Stimulated activated CD4-positive, alpha-beta T cell treated with anti-CD3 and anti-CD28 coated beads, Interleukin-4, amount 100 ng/mL, for 48 hours (primary cell): ENCODE results near the gene SETD2.
"Not testable (repeated sequence)": the region's sequence is repeated elsewhere in the genome, so short reads cannot be mapped to it uniquely, and the experiment has no call there.

Experiments
- DNase-seq, 2 donors: peaks; one replicate each; pipeline ENCODE4 v3.0.0-alpha.2; 2020; ENCODE audit warnings: low read depth in 2 of 2

SETD2 gene

GRCh38 chr3:47035645-47036044 lies 128.3 kb downstream of the SETD2 start:
- no peak for DNase-seq

- no peak for DNase-seq
Observed at GRCh38 chr3:47034868-47035489, 128.9 kb downstream of the SETD2 start.

DNA sequence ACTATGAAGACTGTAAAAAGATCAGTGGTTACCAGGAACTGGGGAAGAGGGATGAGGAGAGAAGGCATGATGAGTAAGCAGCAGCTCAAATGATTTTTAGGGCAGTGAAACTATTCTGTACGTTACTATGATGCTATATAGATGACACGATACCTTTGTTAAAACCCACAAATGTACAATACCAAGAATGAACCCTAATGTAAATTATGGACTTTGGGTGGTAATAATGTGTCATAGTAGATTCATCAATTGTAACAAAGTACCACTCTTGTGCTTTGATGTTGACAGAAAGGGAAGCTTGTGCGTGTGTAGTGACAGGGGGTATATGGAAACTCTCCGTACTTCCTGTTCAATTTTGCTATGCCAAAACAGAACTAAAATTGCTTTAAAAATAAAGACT lies 132.9 kb downstream of the SETD2 start:
- not testable (repeated sequence) for DNase-seq

GRCh38 chr3:47028667-47029066 lies 135.2 kb downstream of the SETD2 start:
- no peak for DNase-seq

DNA sequence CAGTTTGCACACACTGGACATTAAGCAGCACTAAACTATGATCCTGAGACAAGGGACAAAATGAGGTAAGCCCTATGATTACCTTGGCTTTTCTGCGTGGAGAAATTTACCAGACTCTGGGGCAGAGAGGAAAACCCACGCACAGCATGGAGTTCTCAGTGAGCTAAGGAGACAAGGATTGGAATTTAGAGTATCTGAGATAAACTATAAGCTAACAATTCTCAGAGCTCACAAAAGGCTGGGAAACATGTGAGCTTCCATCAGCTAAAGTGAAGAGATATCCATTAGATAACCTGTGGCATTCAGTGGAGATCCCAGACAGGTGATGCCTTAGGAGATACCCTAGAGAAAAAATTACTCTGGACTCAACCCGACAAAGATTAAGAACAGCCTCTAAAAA lies 135.8 kb downstream of the SETD2 start:
- no peak for DNase-seq

DNA sequence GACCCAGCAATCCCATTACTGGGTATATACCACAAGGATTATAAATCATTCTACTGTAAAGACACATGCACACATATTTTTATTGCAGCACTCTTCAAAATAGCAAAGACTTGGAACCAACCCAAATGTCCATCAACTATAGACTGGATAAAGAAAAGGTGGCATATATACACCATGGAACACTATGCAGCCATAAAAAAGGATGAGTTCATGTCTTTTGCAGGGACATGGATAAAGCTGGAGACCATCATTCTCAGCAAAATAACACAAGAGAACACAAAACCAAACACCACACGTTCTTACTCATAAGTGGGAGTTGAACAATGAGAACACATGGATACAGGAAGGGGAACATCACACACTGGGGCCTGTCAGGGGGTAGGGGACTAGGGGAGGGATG lies 137.5 kb downstream of the SETD2 start:
- DNase-seq, result not testable (repeated sequence)

DNA sequence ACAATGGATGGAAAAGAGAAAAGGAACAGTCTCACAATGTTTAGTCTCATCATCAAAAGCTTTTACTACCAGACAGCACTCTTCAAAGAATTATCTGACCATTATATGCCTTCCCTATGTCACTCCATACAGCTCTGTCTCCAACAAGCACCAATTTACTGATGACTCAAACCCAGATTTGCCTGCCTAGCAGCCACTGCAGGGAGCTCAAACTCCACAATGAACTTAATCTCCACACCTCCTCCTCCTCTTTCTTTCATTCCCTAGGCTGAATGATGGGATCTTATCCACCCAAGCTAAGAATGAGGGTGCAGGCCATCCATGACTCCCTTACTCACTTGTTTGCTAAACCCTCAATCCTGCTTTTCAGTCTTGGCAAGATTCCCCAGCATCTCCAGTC lies 139.0 kb downstream of the SETD2 start:
- DNase-seq, result no peak

- DNase-seq, result no peak
Observed at GRCh38 chr3:47022641-47023071, 141.3 kb downstream of the SETD2 start.

DNA sequence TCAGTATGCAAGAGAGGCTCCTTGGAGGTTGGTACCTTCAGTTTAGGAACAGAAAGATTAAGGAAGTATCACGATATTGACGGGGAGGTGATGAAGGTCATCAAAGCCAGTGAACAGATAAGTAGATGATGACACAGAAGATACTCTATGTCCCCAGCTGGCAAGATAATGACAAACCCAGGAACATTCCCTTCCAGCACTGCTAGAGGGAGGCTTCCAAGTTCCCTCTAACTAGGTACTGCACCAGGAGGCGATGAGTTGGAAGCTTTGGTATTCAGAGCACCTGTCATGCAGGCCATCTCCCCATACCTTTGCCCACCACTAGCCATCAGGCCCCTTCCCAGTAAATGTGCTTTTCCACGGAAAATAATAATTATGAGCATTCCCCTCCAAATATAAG lies 143.6 kb downstream of the SETD2 start:
- DNase-seq, result no peak

- DNase-seq, result peak in 1 of 2 donors; percentile 27
Observed at GRCh38 chr3:47019201-47019600, 144.7 kb downstream of the SETD2 start.

DNA sequence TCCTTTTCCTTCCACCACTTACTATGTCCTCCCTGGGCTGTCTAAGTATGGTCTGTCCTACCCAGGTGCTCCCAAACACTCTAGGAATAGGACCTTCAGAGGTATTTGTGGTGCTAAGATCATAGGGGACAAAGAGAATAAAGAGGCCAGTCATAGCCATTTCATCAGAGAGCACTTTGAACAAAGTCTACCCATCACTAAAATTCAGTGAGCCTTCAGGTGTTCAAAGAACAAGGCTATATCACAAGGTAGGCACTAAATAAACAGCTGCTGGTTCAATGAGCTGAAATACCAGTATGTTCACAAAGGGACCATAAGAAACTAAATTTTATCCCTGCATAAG lies 145.7 kb downstream of the SETD2 start:
- no peak for DNase-seq

DNA sequence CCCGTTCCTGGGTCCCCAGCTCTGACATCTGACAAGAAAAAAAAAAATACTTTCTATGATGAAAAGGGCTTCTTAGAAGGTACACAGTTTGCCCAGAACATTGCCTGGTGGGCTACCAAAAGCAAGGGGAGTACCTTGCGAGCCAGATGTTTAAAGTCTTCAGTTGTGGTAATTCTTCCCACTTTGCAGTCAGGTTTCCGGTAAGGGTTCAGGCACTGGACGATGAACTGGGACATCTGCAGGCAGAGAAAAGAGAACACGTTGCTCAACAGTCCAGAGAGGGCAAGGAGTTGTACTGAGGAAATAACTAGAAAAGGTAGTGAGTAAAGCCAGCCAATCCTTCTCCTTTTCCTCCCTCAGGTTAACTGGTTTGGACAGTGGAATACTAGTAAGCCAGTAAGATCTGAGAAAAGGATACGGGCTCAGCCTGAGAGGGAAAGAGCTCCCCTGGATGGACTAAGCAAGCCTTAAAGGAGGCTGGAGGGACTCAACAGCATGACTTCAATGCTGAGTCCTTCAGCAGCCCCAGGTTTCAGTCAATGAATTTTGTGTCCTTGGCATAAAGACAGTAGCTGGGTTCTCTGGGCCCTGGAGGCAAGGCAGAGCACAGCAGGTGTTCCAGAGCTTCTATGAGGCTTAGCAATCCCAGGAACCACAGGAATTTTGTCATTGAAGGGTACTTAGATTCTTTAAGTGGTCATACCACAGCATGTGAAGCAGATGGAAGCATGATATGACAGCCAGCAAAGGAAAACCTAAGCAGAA lies 146.2 kb downstream of the SETD2 start:
- no peak for DNase-seq

GRCh38 chr3:47016934-47017435 lies 146.9 kb downstream of the SETD2 start:
- no peak for DNase-seq

- no peak for DNase-seq
Observed at GRCh38 chr3:47016086-47016933, 147.6 kb downstream of the SETD2 start.

DNA sequence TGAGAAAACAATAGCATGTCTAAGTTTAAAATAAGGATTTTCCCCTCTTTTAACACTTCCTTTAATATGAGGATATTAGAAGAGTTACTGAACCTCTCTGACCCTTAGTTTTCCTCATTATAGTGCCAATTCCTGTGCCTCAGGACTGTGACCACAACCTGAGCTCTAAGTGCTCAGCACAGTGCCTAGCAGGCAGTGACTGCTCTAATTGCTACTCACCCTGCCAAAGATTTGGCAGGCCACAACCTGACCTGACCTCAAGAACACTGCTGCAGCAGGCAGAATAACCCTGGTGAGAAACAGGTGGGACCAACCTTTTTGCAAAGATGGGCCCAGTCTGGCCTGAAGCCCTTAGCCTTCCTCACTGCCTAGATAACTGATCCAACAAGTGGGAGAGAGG lies 148.8 kb downstream of the SETD2 start:
- no peak for DNase-seq

- DNase-seq, result no peak
Observed at GRCh38 chr3:47014036-47014435, 149.9 kb downstream of the SETD2 start.

GRCh38 chr3:47013231-47013630 lies 150.7 kb downstream of the SETD2 start:
- DNase-seq, result no peak

DNA sequence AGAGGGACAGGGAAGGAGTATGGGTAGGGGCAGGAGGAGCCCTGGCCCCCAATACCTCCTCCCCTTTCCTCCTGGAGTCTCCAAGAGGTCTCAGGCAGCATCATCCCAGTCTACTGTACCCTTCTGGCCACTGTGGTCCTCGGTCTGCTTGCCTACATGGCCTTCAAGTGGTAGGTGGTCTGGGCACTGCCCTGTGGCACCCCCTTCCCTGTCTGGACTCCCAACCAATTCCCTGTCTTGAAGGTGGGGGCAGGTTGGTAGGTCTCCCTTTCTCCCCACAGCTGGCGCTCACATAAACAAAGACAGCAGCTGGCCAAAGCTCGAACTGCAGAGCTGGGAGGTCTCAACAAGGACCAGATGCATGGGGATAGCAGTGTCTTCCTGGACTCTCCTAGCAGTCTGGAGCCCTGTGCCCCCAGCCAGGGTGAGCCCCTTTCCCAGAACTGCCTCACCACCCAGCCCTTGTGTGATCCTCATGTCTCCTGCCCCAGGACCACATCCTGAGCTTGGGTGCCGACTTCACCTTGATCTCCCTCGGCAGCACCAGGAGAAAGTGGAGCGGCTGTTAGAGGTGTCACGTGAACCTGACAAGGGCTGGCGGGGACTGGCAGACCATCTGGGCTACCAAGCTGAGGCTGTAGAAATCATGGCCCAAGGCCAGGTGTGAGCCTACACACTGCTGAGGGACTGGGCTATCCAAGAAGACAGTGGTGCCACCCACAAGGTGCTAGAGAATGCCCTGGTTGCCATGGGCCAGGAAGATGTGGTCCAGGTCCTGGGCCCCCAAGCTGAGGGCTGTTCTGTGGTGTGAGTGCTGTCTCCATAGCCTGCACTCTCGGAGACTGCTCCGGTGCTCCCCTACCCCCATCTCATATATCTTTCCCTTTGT lies 151.3 kb downstream of the SETD2 start:
- DNase-seq, result no peak

DNA sequence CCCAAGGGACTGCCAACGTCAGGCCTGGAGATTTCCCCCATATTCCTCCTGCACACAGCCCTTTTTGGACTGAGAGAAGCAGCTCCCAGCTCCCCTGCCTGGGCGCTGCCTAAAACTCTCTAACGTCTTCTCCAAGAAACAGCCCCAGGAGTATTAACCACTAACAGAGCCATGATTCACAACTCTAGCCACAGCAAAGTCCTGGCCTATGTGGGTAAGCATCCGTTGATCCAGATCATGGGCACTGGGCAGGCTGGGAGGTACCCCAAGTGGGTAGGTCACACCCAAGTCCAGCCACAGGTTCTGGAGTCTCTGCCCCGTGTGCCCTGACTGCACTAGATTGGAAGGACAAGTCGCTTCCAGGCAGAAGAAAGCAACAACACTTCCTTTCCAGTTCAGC lies 152.5 kb downstream of the SETD2 start:
- DNase-seq, result no peak

- DNase-seq, result no peak
Observed at GRCh38 chr3:47010910-47011309, 153.0 kb downstream of the SETD2 start.

GRCh38 chr3:47010111-47010712 lies 153.7 kb downstream of the SETD2 start:
- DNase-seq, result no peak
